Activated T-cell treated with anti-CD3 and anti-CD28 coated beads, Interleukin-2, amount 50 U/mL, for 24 hours (primary cell): Measurements from ENCODE around the gene RAP1A.
A peak's percentile ranks its signal among the peaks of the same experiment; 100 is the strongest.

Experiments used
- DNase-seq: peaks from one replicate; pipeline ENCODE4 v3.0.0-alpha.2; 2020
- H3K27ac Mint-ChIP-seq: 2 replicates; pipeline ENCODE4 v1.8.0; 2020; ENCODE audit warnings: mild to moderate bottlenecking, mixed read lengths
- H3K27me3 Mint-ChIP-seq: 2 replicates; pipeline ENCODE4 v1.8.0; 2020; ENCODE audit warnings: mixed read lengths
- H3K36me3 Mint-ChIP-seq: 2 replicates; pipeline ENCODE4 v1.8.0; 2020; ENCODE audit warnings: low read depth, mixed read lengths
- H3K4me1 Mint-ChIP-seq: 2 replicates; pipeline ENCODE4 v1.8.0; 2020; ENCODE audit warnings: low read depth, mixed read lengths
- H3K4me3 Mint-ChIP-seq: 2 replicates; pipeline ENCODE4 v1.8.0; 2020; ENCODE audit warnings: mild to moderate bottlenecking, moderate library complexity, mixed read lengths
- H3K9me3 Mint-ChIP-seq: 2 replicates; pipeline ENCODE4 v1.8.0; 2020; ENCODE audit warnings: mixed read lengths

The RAP1A gene

DNA sequence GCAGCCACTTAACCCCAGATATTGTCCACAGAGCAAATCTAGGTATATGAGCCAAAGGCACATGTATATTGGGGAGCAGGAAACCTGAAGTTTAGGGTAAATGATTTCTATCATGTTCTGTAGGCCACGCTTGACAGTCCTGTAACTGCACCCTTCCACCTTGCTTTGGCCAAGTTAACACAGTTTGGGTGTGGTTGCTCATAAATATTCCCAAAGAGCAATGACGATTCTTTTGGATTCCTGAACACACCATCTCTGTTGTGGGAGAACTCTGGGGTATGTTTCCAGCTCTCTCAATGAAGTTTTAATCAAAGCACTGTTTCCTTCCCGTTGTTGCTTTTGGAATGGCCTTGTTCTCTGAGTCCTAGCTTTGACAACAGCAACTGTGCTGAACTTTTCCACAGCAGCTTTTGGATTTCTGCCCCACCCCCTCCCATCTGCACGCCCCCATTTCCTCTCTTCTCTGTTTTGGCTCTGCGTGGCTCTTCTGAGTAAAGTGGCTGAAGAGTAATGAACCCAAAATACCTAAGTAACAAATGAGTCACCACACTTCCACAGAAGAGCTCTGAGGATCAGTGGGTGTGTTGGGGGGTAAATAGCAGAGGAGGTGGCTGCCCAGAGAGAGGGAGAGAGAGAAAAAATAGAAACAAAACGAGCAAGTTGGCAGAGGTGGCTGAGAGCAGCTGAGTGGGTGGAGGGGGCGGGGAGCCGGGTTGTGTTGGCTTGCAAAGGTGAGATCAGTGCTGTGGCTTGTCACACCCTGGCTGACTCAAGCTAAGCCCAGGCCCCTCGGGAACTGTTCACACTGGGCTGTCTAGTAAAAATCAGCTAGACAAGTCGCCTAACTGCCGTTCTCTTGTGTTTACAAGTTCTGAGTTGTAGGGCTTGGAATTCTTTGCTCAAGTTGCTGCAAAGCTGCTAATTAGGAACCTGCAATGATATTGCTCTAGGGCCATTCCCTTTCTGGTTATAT, 26.9 kb upstream of the RAP1A start:
- DNase-seq = peak; percentile 94
- Mint-ChIP-seq H3K27ac (peak overlapping the region; percentile 97), H3K9me3 (no peaks in the 10 kb centered on the region), H3K27me3 (no peaks in the 10 kb centered on the region), H3K36me3 (no peaks in the 10 kb centered on the region), H3K4me1 (peaks cover 77% of the 10 kb centered on the region), H3K4me3 (peak overlapping the region; percentile 65)

- Mint-ChIP-seq H3K4me1 (peaks cover 87% of the 10 kb centered on the region), H3K27ac (peak overlapping the region; percentile 97), H3K36me3 (no peaks in the 10 kb centered on the region), H3K9me3 (no peaks in the 10 kb centered on the region), H3K27me3 (no peaks in the 10 kb centered on the region), H3K4me3 (peak overlapping the region; percentile 65)
- no peak for DNase-seq
Observed at GRCh38 chr1:111593403-111594305, 25.9 kb upstream of the RAP1A start.

- DNase-seq = no peak
- Mint-ChIP-seq H3K27me3 (no peaks in the 10 kb centered on the region), H3K4me1 (peaks cover 92% of the 10 kb centered on the region), H3K27ac (peak overlapping the region; percentile 92), H3K36me3 (no peaks in the 10 kb centered on the region), H3K9me3 (no peaks in the 10 kb centered on the region), H3K4me3 (no peak overlapping the region)
Observed at GRCh38 chr1:111594306-111594693, 25.3 kb upstream of the RAP1A start.

DNA sequence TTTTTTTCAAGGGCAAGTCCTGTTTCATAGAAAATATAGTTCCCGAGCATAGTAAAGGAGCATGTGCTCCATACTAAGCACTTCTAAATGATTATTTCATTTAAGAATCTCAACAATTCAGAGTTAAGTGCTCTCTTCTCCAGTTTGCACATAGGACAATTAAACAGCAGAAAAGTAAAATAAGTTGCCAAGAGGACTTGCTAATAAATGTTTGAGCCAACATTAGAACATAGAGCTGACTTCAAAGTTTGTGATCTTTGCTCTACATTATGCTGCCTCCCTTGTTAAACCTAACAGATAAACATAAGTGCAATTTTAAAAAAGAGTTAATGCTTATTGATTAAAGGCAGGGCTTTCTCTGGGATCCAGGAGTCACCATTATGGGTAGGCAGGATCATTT, 23.8 kb upstream of the RAP1A start:
- no peak overlapping the region for H3K4me3 Mint-ChIP-seq

GRCh38 chr1:111596499-111596898, 23.1 kb upstream of the RAP1A start:
- H3K4me1 Mint-ChIP-seq = peaks cover 98% of the 10 kb centered on the region
- peak; percentile 64 for DNase-seq
- H3K36me3 Mint-ChIP-seq = peaks cover 8% of the 10 kb centered on the region
- peak overlapping the region; percentile 10 for H3K4me3 Mint-ChIP-seq
- H3K27ac Mint-ChIP-seq = peak overlapping the region; percentile 84
- no peaks in the 10 kb centered on the region for H3K9me3 Mint-ChIP-seq
- no peaks in the 10 kb centered on the region for H3K27me3 Mint-ChIP-seq

More for the DNA sequence above, 23.8 kb upstream of the RAP1A start:
- Mint-ChIP-seq H3K36me3 (peaks cover 8% of the 10 kb centered on the region), H3K27ac (peak overlapping the region; percentile 84), H3K9me3 (no peaks in the 10 kb centered on the region), H3K4me1 (peaks cover 98% of the 10 kb centered on the region), H3K27me3 (no peaks in the 10 kb centered on the region)
- DNase-seq = no peak

- Mint-ChIP-seq H3K4me1 (peaks cover 98% of the 10 kb centered on the region), H3K4me3 (peak overlapping the region; percentile 10)
Observed at GRCh38 chr1:111597426-111597825, 22.2 kb upstream of the RAP1A start.

DNA sequence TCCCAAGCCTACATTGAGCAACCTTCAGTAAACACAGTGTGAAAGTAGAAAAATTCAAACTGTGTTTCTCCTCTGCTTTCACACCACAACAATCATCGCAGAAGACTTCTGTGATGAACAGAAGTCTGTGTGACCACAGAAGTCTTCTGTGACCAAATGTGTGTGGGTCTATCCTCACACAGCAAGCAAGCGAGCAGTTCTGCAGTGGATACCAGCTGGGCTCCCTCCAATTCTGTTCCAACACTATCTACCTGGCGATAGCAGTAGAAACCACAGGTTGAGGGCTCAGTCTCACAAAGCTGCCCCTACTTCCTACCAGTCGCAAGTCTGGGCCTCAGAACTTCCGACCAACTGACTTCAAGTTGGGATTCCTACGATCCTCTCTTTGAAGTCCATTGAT, 21.0 kb upstream of the RAP1A start:
- Mint-ChIP-seq H3K4me3 (peak overlapping the region; percentile 23), H3K9me3 (no peaks in the 10 kb centered on the region), H3K27me3 (no peaks in the 10 kb centered on the region), H3K27ac (peak overlapping the region; percentile 84), H3K36me3 (peaks cover 10% of the 10 kb centered on the region), H3K4me1 (peaks cover 99% of the 10 kb centered on the region)
- DNase-seq = peak; percentile 51

More at GRCh38 chr1:111597426-111597825, 22.2 kb upstream of the RAP1A start:
- H3K27me3 Mint-ChIP-seq = no peaks in the 10 kb centered on the region
- no peaks in the 10 kb centered on the region for H3K9me3 Mint-ChIP-seq
- H3K36me3 Mint-ChIP-seq = peaks cover 8% of the 10 kb centered on the region
- peak overlapping the region; percentile 84 for H3K27ac Mint-ChIP-seq
- no peak for DNase-seq

- peaks cover 13% of the 10 kb centered on the region for H3K36me3 Mint-ChIP-seq
- H3K27ac Mint-ChIP-seq = peak overlapping the region; percentile 96
- DNase-seq = peak; percentile 53
- H3K9me3 Mint-ChIP-seq = no peaks in the 10 kb centered on the region
- peak overlapping the region; percentile 52 for H3K4me3 Mint-ChIP-seq
- peaks cover 99% of the 10 kb centered on the region for H3K4me1 Mint-ChIP-seq
- no peaks in the 10 kb centered on the region for H3K27me3 Mint-ChIP-seq
Observed at GRCh38 chr1:111599781-111600693, 19.6 kb upstream of the RAP1A start.

DNA sequence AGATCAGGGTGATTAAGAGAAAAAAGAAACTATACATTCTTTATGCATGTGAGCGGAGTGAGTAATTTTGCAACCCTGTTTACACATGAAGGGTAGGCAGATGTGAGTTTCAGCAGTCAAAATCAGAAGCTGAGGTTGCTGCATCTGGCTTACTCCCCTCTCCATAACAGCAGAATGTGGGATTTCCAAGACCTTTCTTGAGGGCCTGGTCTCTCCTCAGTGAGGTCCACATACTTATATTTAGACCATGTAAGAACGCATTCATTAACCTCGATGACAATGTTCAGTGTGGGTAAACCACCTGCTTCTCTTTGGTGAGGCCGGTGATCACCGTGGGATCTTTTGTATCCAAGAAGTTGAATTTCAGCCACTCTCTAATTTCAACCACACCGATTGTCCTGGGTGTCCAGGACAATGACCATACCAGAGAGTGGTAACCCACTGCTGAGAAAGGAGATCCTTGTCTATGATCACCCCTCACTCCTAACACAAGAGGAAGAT, 18.7 kb upstream of the RAP1A start:
- Mint-ChIP-seq H3K27ac (peak overlapping the region; percentile 96), H3K4me3 (peak overlapping the region; percentile 22), H3K9me3 (no peaks in the 10 kb centered on the region), H3K4me1 (peaks cover 99% of the 10 kb centered on the region), H3K27me3 (no peaks in the 10 kb centered on the region), H3K36me3 (peaks cover 13% of the 10 kb centered on the region)
- peak; percentile 47 for DNase-seq

DNA sequence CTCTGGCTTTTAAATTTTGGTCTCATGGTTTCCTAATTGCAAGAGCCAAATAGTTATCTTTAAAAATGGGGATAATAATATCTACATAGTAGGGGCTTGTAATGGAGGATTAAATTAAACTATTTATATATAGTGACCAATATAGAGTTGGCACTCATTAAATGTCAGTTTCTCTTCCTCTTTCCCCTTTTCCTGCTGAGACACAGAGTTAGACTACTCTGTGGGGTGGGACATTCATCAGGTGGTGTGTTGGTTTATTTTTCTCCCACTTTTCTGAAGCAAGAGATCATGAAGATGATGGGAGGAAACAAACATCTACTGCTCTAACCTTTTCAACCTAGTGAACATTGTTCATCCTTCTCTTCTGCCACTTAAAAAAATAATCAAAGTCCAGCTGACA, 17.3 kb upstream of the RAP1A start:
- H3K36me3 Mint-ChIP-seq = peaks cover 13% of the 10 kb centered on the region
- peak overlapping the region; percentile 52 for H3K4me3 Mint-ChIP-seq
- H3K9me3 Mint-ChIP-seq = no peaks in the 10 kb centered on the region
- DNase-seq = no peak
- peak overlapping the region; percentile 96 for H3K27ac Mint-ChIP-seq
- H3K27me3 Mint-ChIP-seq = no peaks in the 10 kb centered on the region
- peaks cover 93% of the 10 kb centered on the region for H3K4me1 Mint-ChIP-seq

DNA sequence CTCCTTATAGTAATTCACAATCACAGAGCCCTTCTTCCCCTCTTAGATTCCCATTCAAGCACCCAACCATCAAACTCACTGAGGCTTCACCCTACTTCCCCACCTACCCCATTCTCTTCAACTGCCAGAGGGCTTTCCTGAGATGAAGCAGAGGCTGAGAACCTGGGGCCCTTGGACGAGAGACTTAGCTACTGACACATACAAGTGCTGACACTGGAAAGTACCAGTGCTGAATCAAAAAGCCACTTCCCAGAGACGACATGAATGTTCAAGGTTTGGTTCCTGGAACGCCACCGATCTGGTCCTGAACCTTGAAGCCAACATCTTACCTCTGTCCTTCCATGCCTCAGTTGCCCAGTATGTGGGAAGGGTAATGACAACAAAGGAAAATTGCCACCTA, 16.6 kb upstream of the RAP1A start:
- peaks cover 13% of the 10 kb centered on the region for H3K36me3 Mint-ChIP-seq
- peak; percentile 61 for DNase-seq
- no peaks in the 10 kb centered on the region for H3K27me3 Mint-ChIP-seq
- H3K9me3 Mint-ChIP-seq = no peaks in the 10 kb centered on the region
- peaks cover 86% of the 10 kb centered on the region for H3K4me1 Mint-ChIP-seq
- H3K4me3 Mint-ChIP-seq = peak overlapping the region; percentile 52
- peak overlapping the region; percentile 96 for H3K27ac Mint-ChIP-seq

- Mint-ChIP-seq H3K27ac (peak overlapping the region; percentile 96), H3K27me3 (no peaks in the 10 kb centered on the region), H3K4me3 (peak overlapping the region; percentile 52), H3K36me3 (peaks cover 13% of the 10 kb centered on the region), H3K4me1 (peaks cover 76% of the 10 kb centered on the region), H3K9me3 (no peaks in the 10 kb centered on the region)
- peak; percentile 77 for DNase-seq
Observed at GRCh38 chr1:111603979-111604378, 15.6 kb upstream of the RAP1A start.

DNA sequence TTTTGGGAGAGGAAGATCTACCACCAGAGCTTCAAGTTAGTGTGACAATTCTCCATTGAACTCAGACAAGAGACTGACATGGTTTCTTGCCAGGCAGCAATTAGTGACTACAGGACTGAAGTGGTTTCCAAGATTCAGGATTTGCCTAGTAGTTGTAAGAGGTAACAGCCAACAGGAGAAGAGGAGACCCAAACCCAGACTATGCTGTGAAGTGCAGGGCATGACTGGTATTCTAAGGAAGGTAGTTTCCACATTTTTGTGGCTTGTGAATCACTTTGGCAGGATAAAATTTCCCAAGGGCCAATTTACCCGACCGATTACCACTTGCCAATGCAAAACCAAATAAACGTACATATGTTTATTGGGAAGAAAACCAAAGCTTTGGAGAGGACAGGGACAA, 14.7 kb upstream of the RAP1A start:
- H3K36me3 Mint-ChIP-seq = peaks cover 8% of the 10 kb centered on the region
- H3K4me1 Mint-ChIP-seq = peaks cover 70% of the 10 kb centered on the region
- no peak overlapping the region for H3K4me3 Mint-ChIP-seq
- no peaks in the 10 kb centered on the region for H3K27me3 Mint-ChIP-seq
- DNase-seq = no peak
- H3K27ac Mint-ChIP-seq = peak overlapping the region; percentile 96
- H3K9me3 Mint-ChIP-seq = no peaks in the 10 kb centered on the region
